Suprapubic skin (tissue), 4 donors: Measurements from ENCODE around the gene TTL.

Source experiments
- EP300 ChIP-seq: sonication (generic); formaldehyde crosslinking; IDR thresholded peaks from one replicate; pipeline ENCODE4 v1.6.1; 2017; ENCODE audit warnings: antibody characterized with exemption
- POLR2AphosphoS5 ChIP-seq, 3 donors: sonication (generic); formaldehyde crosslinking; IDR thresholded peaks; one replicate each; pipeline ENCODE4 v1.6.1; 2017; ENCODE audit warnings: antibody characterized with exemption in 3 of 3
- TF ChIP-seq, protein P1 (sequence below), 2 donors: fragments of 200-600 bp in 1 of 2; fragments of 450-650 bp in 1 of 2; sonication (generic) in 1 of 2; IDR thresholded peaks; one replicate each; pipeline ENCODE4 v1.5.1; 2016 to 2019; ENCODE audit warnings: antibody characterized with exemption in 2 of 2, mild to moderate bottlenecking in 1 of 2, moderate library complexity in 1 of 2

DNA sequence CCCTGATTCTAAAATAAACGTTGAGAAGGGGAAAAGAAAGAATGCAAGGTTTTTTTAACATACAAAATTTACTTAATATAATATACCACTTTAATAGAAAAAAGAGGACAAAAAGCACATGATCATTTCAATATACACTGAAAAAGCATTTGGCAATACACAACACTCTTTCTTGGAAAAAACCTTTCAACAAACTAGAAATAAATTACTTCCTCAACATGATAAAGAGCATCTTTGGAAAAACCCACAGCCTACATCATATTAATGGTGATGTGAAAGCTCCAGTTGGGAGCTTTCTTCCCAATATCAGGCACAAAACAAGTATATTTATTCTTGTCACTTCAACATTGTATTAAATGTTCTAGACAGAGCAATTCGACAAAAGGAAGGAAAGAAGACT is 57.4 kb downstream of the TTL start:
- TF ChIP-seq, protein P1, sequence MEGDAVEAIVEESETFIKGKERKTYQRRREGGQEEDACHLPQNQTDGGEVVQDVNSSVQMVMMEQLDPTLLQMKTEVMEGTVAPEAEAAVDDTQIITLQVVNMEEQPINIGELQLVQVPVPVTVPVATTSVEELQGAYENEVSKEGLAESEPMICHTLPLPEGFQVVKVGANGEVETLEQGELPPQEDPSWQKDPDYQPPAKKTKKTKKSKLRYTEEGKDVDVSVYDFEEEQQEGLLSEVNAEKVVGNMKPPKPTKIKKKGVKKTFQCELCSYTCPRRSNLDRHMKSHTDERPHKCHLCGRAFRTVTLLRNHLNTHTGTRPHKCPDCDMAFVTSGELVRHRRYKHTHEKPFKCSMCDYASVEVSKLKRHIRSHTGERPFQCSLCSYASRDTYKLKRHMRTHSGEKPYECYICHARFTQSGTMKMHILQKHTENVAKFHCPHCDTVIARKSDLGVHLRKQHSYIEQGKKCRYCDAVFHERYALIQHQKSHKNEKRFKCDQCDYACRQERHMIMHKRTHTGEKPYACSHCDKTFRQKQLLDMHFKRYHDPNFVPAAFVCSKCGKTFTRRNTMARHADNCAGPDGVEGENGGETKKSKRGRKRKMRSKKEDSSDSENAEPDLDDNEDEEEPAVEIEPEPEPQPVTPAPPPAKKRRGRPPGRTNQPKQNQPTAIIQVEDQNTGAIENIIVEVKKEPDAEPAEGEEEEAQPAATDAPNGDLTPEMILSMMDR (IDR thresholded peaks at IDR 0.05), result no peak
- TF ChIP-seq POLR2AphosphoS5 (IDR thresholded peaks at IDR 0.05) (no peak), EP300 (no peak)
